Measurements from ENCODE around the gene TSNAX.

The TSNAX gene

GRCh38 chr1:231601824-231602672, 73.6 kb downstream of the TSNAX start:
- DNase-seq (ENCODE audit: low read depth) = no peak

- no peak for DNase-seq (ENCODE audit: low read depth)
These were observed 74.2 kb downstream of the TSNAX start for GRCh38 chr1:231602673-231602984.

- DNase-seq (ENCODE audit: low read depth) = no peak
These were observed 75.3 kb downstream of the TSNAX start for GRCh38 chr1:231603598-231604275.

- no peak for DNase-seq (ENCODE audit: low read depth)
These were observed 75.8 kb downstream of the TSNAX start for GRCh38 chr1:231604276-231604621.

- no peak for DNase-seq (ENCODE audit: low read depth)
These were observed 77.0 kb downstream of the TSNAX start for GRCh38 chr1:231605149-231606100.

- DNase-seq (ENCODE audit: low read depth) = no peak
These were observed 78.2 kb downstream of the TSNAX start for GRCh38 chr1:231606712-231607111.

GRCh38 chr1:231610388-231610787, 81.9 kb downstream of the TSNAX start:
- DNase-seq (ENCODE audit: low read depth) = no peak

- no peak for DNase-seq (ENCODE audit: low read depth)
These were observed 82.6 kb downstream of the TSNAX start for GRCh38 chr1:231611111-231611510.

GRCh38 chr1:231611851-231612250, 83.4 kb downstream of the TSNAX start:
- DNase-seq (ENCODE audit: low read depth) = no peak

GRCh38 chr1:231612393-231613089, 84.1 kb downstream of the TSNAX start:
- no peak for DNase-seq (ENCODE audit: low read depth)

- DNase-seq (ENCODE audit: low read depth) = no peak
These were observed 85.2 kb downstream of the TSNAX start for GRCh38 chr1:231613419-231614349.
